ENCODE measurements around the gene ERLEC1.

- TF ChIP-seq CTCF (IDR thresholded peaks at IDR 0.05) (no peak), POLR2A (IDR thresholded peaks at IDR 0.05) (no peak)
These were observed 516 bp upstream of the ERLEC1 start for GRCh38 chr2:53786352-53786704.

Data from thyroid gland (tissue), 4 donors.